Loucy (cell line): ENCODE data around the gene ATP1A3.

Experiments
- H2AFZ ChIP-seq: fragments of 200-600 bp; sonication (generic); 2 replicates; pipeline ENCODE4 v1.6.0; 2016; ENCODE audit warnings: antibody characterized with exemption, mild to moderate bottlenecking, low read length, moderate library complexity
- H3F3A ChIP-seq: fragments of 200-600 bp; 2 replicates; pipeline ENCODE4 v1.6.0; 2016; ENCODE audit warnings: antibody characterized with exemption, low read depth, mild to moderate bottlenecking
- H3K27me3 ChIP-seq: fragments of 200-600 bp; sonication (generic); 2 replicates; pipeline ENCODE4 v1.6.1; 2014; ENCODE audit warnings: low read length, mild to moderate bottlenecking; ENCODE audit not compliant: insufficient read depth, poor library complexity, severe bottlenecking
- H3K36me3 ChIP-seq: fragments of 200-600 bp; sonication (generic); 2 replicates; pipeline ENCODE4 v1.6.1; 2016; ENCODE audit warnings: low read length; ENCODE audit not compliant: insufficient read depth
- H3K4me1 ChIP-seq: fragments of 200-600 bp; sonication (generic); 2 replicates; pipeline ENCODE4 v1.5.1; 2014; ENCODE audit warnings: low read length, mild to moderate bottlenecking; ENCODE audit not compliant: insufficient read depth, poor library complexity, severe bottlenecking
- H3K4me2 ChIP-seq: fragments of 200-600 bp; sonication (generic); 2 replicates; pipeline ENCODE4 v1.6.0; 2014; ENCODE audit warnings: antibody characterized with exemption, low read length, low read depth, mild to moderate bottlenecking; ENCODE audit not compliant: poor library complexity, severe bottlenecking
- H3K4me3 ChIP-seq: fragments of 200-600 bp; sonication (generic); 2 replicates; pipeline ENCODE4 v1.5.1; 2014; ENCODE audit warnings: low read length, mild to moderate bottlenecking, mixed read lengths; ENCODE audit not compliant: poor library complexity, severe bottlenecking
- H3K79me2 ChIP-seq: fragments of 200-600 bp; sonication (generic); 2 replicates; pipeline ENCODE4 v1.6.1; 2014; ENCODE audit warnings: low read length; ENCODE audit not compliant: insufficient read depth
- H3K9ac ChIP-seq: fragments of 200-600 bp; sonication (generic); 2 replicates; pipeline ENCODE4 v1.6.0; 2014; ENCODE audit warnings: mild to moderate bottlenecking, low read depth, low read length, moderate library complexity; ENCODE audit not compliant: poor library complexity, severe bottlenecking
- H3K9me2 ChIP-seq: fragments of 200-600 bp; sonication (generic); replicated peaks from 2 replicates; pipeline ENCODE4 v1.6.1; 2016; ENCODE audit warnings: low read depth, low read length, mixed read lengths
- H3K9me3 ChIP-seq: fragments of 200-600 bp; sonication (generic); 2 replicates; pipeline ENCODE4 v1.6.1; 2014; ENCODE audit warnings: mild to moderate bottlenecking, antibody characterized with exemption, low read length, low read depth; ENCODE audit not compliant: insufficient read depth
- H4K20me1 ChIP-seq: fragments of 200-600 bp; sonication (generic); 2 replicates; pipeline ENCODE4 v1.6.0; 2014; ENCODE audit warnings: antibody characterized with exemption, low read length, mild to moderate bottlenecking; ENCODE audit not compliant: insufficient read depth, poor library complexity, severe bottlenecking
- EZH2phosphoT487 ChIP-seq: fragments of 200-600 bp; IDR thresholded peaks from 2 replicates; pipeline ENCODE4 v1.6.1; 2018; ENCODE audit warnings: antibody characterized with exemption, mild to moderate bottlenecking, moderate library complexity, borderline replicate concordance
- TF ChIP-seq, protein P1 (sequence below): fragments of 200-600 bp; sonication (generic); conservative IDR thresholded peaks from 2 replicates; pipeline ENCODE4 v1.5.1; 2014; ENCODE audit warnings: mild to moderate bottlenecking, antibody characterized with exemption, low read length

Gene ATP1A3

DNA sequence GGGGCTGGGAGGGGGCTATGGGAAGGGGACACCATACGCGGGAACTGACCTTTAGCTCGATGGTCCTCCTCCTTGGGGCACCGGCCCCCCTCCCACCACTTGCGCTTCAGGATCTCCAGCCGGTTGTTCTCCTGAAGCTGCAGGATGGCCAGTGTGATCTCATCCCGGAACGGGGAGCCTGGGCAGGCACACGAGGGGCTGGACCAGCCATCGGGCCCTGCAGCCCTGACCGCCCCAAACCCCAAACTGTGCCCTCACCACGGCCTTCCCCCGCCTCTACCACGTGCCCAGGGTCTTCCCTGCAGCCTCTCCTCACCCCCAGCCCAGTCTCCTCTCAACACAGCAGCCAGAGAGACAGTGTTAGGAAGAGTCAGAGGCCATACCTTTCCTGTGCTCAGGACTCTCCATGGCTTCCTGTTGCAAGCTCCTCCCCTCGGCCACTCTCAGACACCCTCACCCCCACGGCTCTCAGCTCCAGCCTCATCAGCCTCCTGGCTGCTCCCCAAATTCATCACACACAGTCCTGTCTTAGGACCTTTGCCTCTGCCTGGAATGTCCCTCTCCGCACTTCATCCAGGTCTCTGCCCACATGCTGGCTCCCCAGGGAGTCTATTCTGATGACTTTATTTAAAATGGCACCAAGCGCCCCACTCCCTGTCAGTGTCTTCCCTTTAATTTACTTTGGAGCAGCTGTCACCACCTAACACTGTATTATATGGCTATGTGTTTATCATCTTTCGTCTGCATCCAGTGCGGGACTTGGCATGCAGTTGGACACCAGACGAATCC, 9.7 kb upstream of the ATP1A3 start:
- no peak overlapping the region for H3K4me2 ChIP-seq
- H3K4me1 ChIP-seq = no peaks in the 10 kb centered on the region
- H3K9me2 ChIP-seq = no peaks in the 10 kb centered on the region
- H3F3A ChIP-seq = no peaks in the 10 kb centered on the region
- no peaks in the 10 kb centered on the region for H4K20me1 ChIP-seq
- no peak overlapping the region for H3K9ac ChIP-seq
- H2AFZ ChIP-seq = no peak overlapping the region
- H3K4me3 ChIP-seq = no peak overlapping the region
- H3K79me2 ChIP-seq = no peaks in the 10 kb centered on the region
- no peaks in the 10 kb centered on the region for H3K9me3 ChIP-seq
- no peaks in the 10 kb centered on the region for H3K27me3 ChIP-seq
- TF ChIP-seq, protein P1, sequence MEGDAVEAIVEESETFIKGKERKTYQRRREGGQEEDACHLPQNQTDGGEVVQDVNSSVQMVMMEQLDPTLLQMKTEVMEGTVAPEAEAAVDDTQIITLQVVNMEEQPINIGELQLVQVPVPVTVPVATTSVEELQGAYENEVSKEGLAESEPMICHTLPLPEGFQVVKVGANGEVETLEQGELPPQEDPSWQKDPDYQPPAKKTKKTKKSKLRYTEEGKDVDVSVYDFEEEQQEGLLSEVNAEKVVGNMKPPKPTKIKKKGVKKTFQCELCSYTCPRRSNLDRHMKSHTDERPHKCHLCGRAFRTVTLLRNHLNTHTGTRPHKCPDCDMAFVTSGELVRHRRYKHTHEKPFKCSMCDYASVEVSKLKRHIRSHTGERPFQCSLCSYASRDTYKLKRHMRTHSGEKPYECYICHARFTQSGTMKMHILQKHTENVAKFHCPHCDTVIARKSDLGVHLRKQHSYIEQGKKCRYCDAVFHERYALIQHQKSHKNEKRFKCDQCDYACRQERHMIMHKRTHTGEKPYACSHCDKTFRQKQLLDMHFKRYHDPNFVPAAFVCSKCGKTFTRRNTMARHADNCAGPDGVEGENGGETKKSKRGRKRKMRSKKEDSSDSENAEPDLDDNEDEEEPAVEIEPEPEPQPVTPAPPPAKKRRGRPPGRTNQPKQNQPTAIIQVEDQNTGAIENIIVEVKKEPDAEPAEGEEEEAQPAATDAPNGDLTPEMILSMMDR = no peak
- no peak for TF ChIP-seq EZH2phosphoT487
- no peaks in the 10 kb centered on the region for H3K36me3 ChIP-seq

DNA sequence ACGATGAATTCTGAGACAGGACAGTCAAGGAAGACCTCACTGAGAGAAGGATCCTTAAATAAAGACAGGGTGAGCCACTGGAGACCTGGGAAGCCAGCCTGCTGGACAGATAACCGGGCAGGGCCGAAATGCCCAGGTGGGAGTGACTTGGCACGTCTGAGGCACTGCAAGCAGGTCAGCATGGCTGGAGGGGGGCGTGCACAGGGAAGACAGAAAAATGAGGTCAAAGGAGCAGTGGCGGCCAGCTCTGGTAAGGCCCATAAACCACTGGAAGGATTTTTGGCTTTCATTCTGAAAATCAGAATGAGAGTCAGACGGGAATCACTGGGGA, 5.8 kb upstream of the ATP1A3 start:
- Histone ChIP-seq H3K4me2 (no peak overlapping the region), H3K9me2 (no peaks in the 10 kb centered on the region), H3K79me2 (no peaks in the 10 kb centered on the region), H3F3A (no peaks in the 10 kb centered on the region), H3K27me3 (no peaks in the 10 kb centered on the region), H3K9ac (no peak overlapping the region), H2AFZ (no peak overlapping the region), H3K4me1 (no peaks in the 10 kb centered on the region), H3K4me3 (no peak overlapping the region), H3K9me3 (no peaks in the 10 kb centered on the region), H4K20me1 (no peaks in the 10 kb centered on the region), H3K36me3 (no peaks in the 10 kb centered on the region)
- TF ChIP-seq EZH2phosphoT487 = no peak
- TF ChIP-seq, protein P1 = no peak

DNA sequence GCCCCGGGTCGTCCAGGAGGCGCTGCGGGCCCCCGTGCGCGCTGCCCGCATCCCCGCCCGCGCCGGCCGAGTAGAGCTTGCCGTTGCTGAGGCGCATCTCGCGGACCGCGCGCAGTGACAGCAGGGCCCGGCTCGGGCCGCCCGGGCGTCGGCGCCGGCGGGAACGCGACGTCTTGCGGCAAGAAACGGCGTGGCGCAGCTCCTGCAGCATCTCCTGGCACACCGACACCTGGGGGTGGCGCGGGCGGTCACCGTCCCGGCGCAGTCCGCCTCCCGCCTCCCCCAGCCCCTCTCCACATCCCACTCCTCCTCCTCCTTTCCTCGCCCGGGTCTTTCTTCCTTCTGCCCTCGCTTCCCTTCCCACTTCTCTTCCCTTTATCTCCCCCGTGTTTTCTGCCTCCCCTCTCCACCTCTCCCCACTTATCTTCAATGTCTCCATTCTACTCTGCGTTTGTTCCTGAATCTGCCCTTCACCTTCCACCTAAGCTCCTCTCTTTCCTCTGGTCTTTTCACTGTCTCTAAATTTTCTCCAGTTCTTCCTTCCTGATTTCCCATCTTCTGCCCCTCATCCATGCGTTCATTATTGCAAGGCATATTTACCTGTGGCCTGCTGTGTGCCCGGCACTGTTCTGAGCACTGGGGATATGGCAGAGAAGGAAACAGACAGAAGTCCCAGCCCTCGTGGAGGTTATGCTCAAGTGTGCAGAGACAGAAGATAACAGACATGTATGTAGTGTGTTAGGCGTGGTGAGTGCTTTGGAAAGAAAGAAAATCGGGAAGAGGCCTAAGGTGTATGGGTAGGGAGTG, 5.2 kb upstream of the ATP1A3 start:
- Histone ChIP-seq H3K4me2 (no peak overlapping the region), H3K9ac (no peak overlapping the region), H3K79me2 (no peaks in the 10 kb centered on the region), H3K4me1 (no peaks in the 10 kb centered on the region), H2AFZ (no peak overlapping the region), H3K9me2 (no peaks in the 10 kb centered on the region), H3K36me3 (no peaks in the 10 kb centered on the region), H4K20me1 (no peaks in the 10 kb centered on the region), H3K4me3 (no peak overlapping the region), H3K27me3 (no peaks in the 10 kb centered on the region), H3F3A (no peaks in the 10 kb centered on the region), H3K9me3 (no peaks in the 10 kb centered on the region)
- TF ChIP-seq, protein P1 = no peak
- no peak for TF ChIP-seq EZH2phosphoT487
